ENCODE results near the gene LSM2. TPM values are rescaled to one million over a fixed set of nuclear protein-coding genes. Genes with fewer than 3 reads are reported as not detected.
A peak's percentile ranks its signal among the peaks of the same experiment; 100 is the strongest.

Gene LSM2
- polyA plus RNA-seq, 3 donors, result 26.0 to 41.0 (median 40.0) TPM

DNA sequence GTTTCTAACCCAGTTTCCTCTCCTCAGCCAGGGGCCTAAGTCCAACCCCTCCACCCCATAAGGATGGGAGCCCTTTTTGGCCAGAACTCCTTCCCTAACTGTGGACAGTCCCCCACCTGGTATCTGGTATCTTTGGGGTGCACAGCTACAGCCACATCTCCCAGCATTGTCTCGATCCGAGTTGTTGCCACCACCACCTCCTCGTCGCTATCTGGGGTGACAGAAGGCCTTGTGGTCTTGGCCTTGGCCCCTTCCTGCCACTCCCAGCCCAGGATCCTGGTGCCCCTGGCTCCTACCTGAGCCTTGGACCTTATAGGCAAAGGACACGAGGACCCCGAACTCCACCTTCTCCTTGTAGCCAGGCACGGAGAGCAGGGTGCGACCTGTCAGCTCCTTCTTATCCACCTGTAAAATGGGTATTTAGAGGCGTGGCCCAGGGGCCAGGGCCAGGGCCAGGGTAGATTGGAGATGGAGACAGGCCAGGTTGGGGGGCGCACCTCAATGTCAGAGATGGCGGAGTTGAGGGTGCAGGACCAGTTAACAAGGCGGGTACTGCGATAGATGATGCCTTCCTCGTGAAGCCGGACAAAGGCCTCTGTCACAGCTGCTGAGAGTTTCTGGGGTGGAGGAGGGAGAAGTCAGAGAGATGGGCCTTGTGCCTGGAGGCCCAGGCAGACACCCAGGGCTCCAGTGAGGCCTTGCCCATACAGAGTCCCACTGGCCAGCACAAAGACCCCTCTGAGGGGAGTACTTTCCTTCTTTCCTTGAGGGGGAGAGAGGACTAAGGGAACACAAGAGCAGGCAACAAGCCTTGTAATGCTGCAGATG, 22.5 kb downstream of the LSM2 start:
- H3K36me3 ChIP-seq (replicated peaks in 1 of 2; ENCODE audit: control insufficient read depth in 1 of 2, insufficient read depth in 2 of 2, low read length in 2 of 2), result peaks cover 58 to 77% of the 10 kb centered on the region in 2 donors
- Mint-ChIP-seq H3K27me3 (ENCODE audit: low read depth in 3 of 3) (peaks cover 0 to 3% (median 0%) of the 10 kb centered on the region in 3 donors), H3K36me3 (peaks cover 49 to 85% of the 10 kb centered on the region in 2 donors)

GRCh38 chr6:31782126-31782855, 24.5 kb downstream of the LSM2 start:
- H3K36me3 Mint-ChIP-seq, result peaks cover 60 to 92% of the 10 kb centered on the region in 2 donors
- no peaks in the 10 kb centered on the region for H3K79me2 ChIP-seq (ENCODE audit: insufficient read depth, low read length)
- no peak overlapping the region for H3K27ac ChIP-seq (ENCODE audit: low read depth in 1 of 2, low read length in 2 of 2)
- peak overlapping the region in 2 of 7 donors; percentile 22 to 38 for H3K27ac Mint-ChIP-seq
- H3K9ac ChIP-seq (ENCODE audit: insufficient read depth, low read length, poor library complexity, severe bottlenecking), result no peak overlapping the region
- no peaks in the 10 kb centered on the region for H3K9me3 Mint-ChIP-seq
- TF ChIP-seq, protein P1, sequence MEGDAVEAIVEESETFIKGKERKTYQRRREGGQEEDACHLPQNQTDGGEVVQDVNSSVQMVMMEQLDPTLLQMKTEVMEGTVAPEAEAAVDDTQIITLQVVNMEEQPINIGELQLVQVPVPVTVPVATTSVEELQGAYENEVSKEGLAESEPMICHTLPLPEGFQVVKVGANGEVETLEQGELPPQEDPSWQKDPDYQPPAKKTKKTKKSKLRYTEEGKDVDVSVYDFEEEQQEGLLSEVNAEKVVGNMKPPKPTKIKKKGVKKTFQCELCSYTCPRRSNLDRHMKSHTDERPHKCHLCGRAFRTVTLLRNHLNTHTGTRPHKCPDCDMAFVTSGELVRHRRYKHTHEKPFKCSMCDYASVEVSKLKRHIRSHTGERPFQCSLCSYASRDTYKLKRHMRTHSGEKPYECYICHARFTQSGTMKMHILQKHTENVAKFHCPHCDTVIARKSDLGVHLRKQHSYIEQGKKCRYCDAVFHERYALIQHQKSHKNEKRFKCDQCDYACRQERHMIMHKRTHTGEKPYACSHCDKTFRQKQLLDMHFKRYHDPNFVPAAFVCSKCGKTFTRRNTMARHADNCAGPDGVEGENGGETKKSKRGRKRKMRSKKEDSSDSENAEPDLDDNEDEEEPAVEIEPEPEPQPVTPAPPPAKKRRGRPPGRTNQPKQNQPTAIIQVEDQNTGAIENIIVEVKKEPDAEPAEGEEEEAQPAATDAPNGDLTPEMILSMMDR (IDR thresholded peaks at IDR 0.05), result no peak
- no peak overlapping the region for H2AFZ ChIP-seq (ENCODE audit: insufficient read depth, low read depth, low read length, poor library complexity, severe bottlenecking)
- H3K4me1 ChIP-seq (ENCODE audit: control insufficient read depth in 1 of 2, insufficient read depth in 2 of 2, low read length in 2 of 2), result peaks cover 4 to 5% of the 10 kb centered on the region in 2 donors
- peaks cover 70 to 88% of the 10 kb centered on the region in 2 donors for H3K36me3 ChIP-seq (replicated peaks in 1 of 2; ENCODE audit: control insufficient read depth in 1 of 2, insufficient read depth in 2 of 2, low read length in 2 of 2)
- H3K27me3 Mint-ChIP-seq (ENCODE audit: low read depth in 3 of 3), result peaks cover 0 to 3% (median 2%) of the 10 kb centered on the region in 3 donors
- no peak overlapping the region for H3K4me3 Mint-ChIP-seq
- H4K20me1 ChIP-seq (ENCODE audit: insufficient read depth, low read length), result no peaks in the 10 kb centered on the region
- no peaks in the 10 kb centered on the region for H3K9me3 ChIP-seq (replicated peaks in 1 of 2; ENCODE audit: control insufficient read depth in 1 of 2, insufficient read depth in 1 of 2, low read length in 2 of 2)
- 98% methylated on average over 32 of the region's 32 CpGs for WGBS (ENCODE audit: insufficient coverage)
- peaks cover 5% of the 10 kb centered on the region for H3K4me1 Mint-ChIP-seq
- H3K27me3 ChIP-seq (ENCODE audit: control insufficient read depth in 2 of 2, insufficient read depth in 2 of 2, low read length in 2 of 2), result no peaks in the 10 kb centered on the region
- DNase-seq, result no peak
- H3K4me3 ChIP-seq (replicated peaks in 1 of 3; ENCODE audit: low read depth in 2 of 3, low read length in 3 of 3), result no peak overlapping the region
- intact Hi-C loops (cut with micrococcal nuclease), result no loop called here
- H3K4me2 ChIP-seq (replicated peaks; ENCODE audit: extremely low read depth, low read length, poor library complexity, severe bottlenecking), result no peak overlapping the region

More for the DNA sequence above, 22.5 kb downstream of the LSM2 start:
- DNase-seq, result no peak
- TF ChIP-seq, protein P1 (IDR thresholded peaks at IDR 0.05), result no peak
- no peaks in the 10 kb centered on the region for H3K27me3 ChIP-seq (ENCODE audit: control insufficient read depth in 2 of 2, insufficient read depth in 2 of 2, low read length in 2 of 2)
- Mint-ChIP-seq H3K4me3 (no peak overlapping the region), H3K9me3 (no peaks in the 10 kb centered on the region), H3K4me1 (no peaks in the 10 kb centered on the region), H3K27ac (peak overlapping the region in 3 of 7 donors; percentile 48 to 74 (median 68))
- WGBS (ENCODE audit: insufficient coverage), result 97% methylated on average over 7 of the region's 15 CpGs
- intact Hi-C loops (cut with micrococcal nuclease), result no loop called here
- no peak overlapping the region for H3K4me2 ChIP-seq (replicated peaks; ENCODE audit: extremely low read depth, low read length, poor library complexity, severe bottlenecking)
- peak overlapping the region in 1 of 2 donors; percentile 26 for H3K27ac ChIP-seq (ENCODE audit: low read depth in 1 of 2, low read length in 2 of 2)
- H3K79me2 ChIP-seq (ENCODE audit: insufficient read depth, low read length), result no peaks in the 10 kb centered on the region
- H4K20me1 ChIP-seq (ENCODE audit: insufficient read depth, low read length), result no peaks in the 10 kb centered on the region
- no peaks in the 10 kb centered on the region for H3K9me3 ChIP-seq (replicated peaks in 1 of 2; ENCODE audit: control insufficient read depth in 1 of 2, insufficient read depth in 1 of 2, low read length in 2 of 2)
- H3K4me1 ChIP-seq (ENCODE audit: control insufficient read depth in 1 of 2, insufficient read depth in 2 of 2, low read length in 2 of 2), result no peaks in the 10 kb centered on the region
- H3K9ac ChIP-seq (ENCODE audit: insufficient read depth, low read length, poor library complexity, severe bottlenecking), result no peak overlapping the region
- no peak overlapping the region for H3K4me3 ChIP-seq (replicated peaks in 1 of 3; ENCODE audit: low read depth in 2 of 3, low read length in 3 of 3)
- H2AFZ ChIP-seq (ENCODE audit: insufficient read depth, low read depth, low read length, poor library complexity, severe bottlenecking), result no peak overlapping the region

Data from CD14-positive monocyte (primary cell).